ENCODE measurements around the gene MT1X.
A peak's percentile ranks its signal among the peaks of the same experiment; 100 is the strongest.
"Not testable (repeated sequence)": the region's sequence is repeated elsewhere in the genome, so short reads cannot be mapped to it uniquely, and the experiment has no call there.

MT1X gene

DNA sequence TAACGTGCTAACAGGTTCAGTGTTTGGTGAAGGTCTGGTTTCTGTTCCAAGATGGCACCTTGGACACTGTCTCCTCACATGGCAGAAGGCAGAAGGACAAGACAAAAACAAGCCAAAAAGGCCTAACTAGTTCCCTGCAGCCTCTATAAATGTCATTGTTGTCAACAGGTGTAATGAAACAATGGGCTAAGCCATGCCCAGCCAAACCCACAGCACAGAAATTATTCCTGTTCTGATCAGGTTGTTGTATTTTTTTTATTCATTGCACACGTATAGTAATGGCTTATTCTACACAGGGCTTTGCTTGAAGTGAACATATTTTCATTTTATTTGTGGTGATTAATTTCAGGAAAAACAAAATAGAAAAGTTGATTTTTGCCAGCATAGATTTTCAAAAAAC lies 31.5 kb downstream of the MT1X start:
- no peaks in the 10 kb centered on the region for H3K9me3 ChIP-seq (ENCODE audit: control insufficient read depth, insufficient read depth, low read depth, low read length)
- peak; percentile 54; the same call in 1 of the 2 replicates for TF ChIP-seq SCRT2 (tag by site-specific recombination; IDR thresholded peaks at IDR 0.05)
- no peak for TF ChIP-seq ZSCAN16 (tag by site-specific recombination; IDR thresholded peaks at IDR 0.05)
- ChIA-PET CTCF (no interaction called here), POLR2A (no interaction called here)
- H3K4me1 ChIP-seq (ENCODE audit: control insufficient read depth, insufficient read depth, low read length), result no peaks in the 10 kb centered on the region
- no peak overlapping the region for H3K27ac ChIP-seq (ENCODE audit: extremely low read depth, low read depth, low read length)
- no peak overlapping the region for H3K4me3 ChIP-seq (ENCODE audit: low read depth, low read length)
- no peaks in the 10 kb centered on the region for H3K36me3 ChIP-seq (ENCODE audit: control insufficient read depth in 2 of 2, insufficient read depth in 1 of 2, low read length in 2 of 2)

- POLR2A ChIA-PET, result no interaction called here
- Histone ChIP-seq H3K36me3 (ENCODE audit: control insufficient read depth in 2 of 2, insufficient read depth in 1 of 2, low read length in 2 of 2) (no peaks in the 10 kb centered on the region), H3K4me3 (ENCODE audit: low read depth, low read length) (no peak overlapping the region), H3K9me3 (ENCODE audit: control insufficient read depth, insufficient read depth, low read depth, low read length) (no peaks in the 10 kb centered on the region), H3K27ac (ENCODE audit: extremely low read depth, low read depth, low read length) (no peak overlapping the region), H3K4me1 (ENCODE audit: control insufficient read depth, insufficient read depth, low read length) (no peaks in the 10 kb centered on the region)
- CTCF ChIA-PET, result interaction anchor here (0.6 kb wide), 2 partner anchors 14 to 102 kb away, joined by 3 to 5 read pairs; no protein-coding TSS in a partner anchor
- TF ChIP-seq ZNF585B (tag by site-specific recombination; IDR thresholded peaks at IDR 0.05) (no peak), ZNF202 (tag by site-specific recombination; IDR thresholded peaks at IDR 0.05; ENCODE audit: borderline replicate concordance) (no peak), KLF7 (tag by site-specific recombination; IDR thresholded peaks at IDR 0.05; ENCODE audit: borderline replicate concordance) (no peak)
Observed at GRCh38 chr16:56715126-56715525, 32.9 kb downstream of the MT1X start.

- TF ChIP-seq ZBTB17 (tag by site-specific recombination; IDR thresholded peaks at IDR 0.05) (no peak), ZNF202 (tag by site-specific recombination; IDR thresholded peaks at IDR 0.05; ENCODE audit: borderline replicate concordance) (no peak), YY2 (tag by site-specific recombination; IDR thresholded peaks at IDR 0.05) (no peak), ZNF514 (tag by site-specific recombination; IDR thresholded peaks at IDR 0.05) (no peak), TRIM28 (IDR thresholded peaks at IDR 0.05; ENCODE audit: borderline replicate concordance, low read length) (no peak), KLF8 (tag by site-specific recombination; IDR thresholded peaks at IDR 0.05) (no peak), ZFHX2 (tag by site-specific recombination; conservative IDR thresholded peaks at IDR 0.05) (no peak), ZNF174 (tag by site-specific recombination; IDR thresholded peaks at IDR 0.05) (no peak), ZNF837 (tag by site-specific recombination; IDR thresholded peaks at IDR 0.05) (no peak)
- TF ChIP-seq, protein P1, sequence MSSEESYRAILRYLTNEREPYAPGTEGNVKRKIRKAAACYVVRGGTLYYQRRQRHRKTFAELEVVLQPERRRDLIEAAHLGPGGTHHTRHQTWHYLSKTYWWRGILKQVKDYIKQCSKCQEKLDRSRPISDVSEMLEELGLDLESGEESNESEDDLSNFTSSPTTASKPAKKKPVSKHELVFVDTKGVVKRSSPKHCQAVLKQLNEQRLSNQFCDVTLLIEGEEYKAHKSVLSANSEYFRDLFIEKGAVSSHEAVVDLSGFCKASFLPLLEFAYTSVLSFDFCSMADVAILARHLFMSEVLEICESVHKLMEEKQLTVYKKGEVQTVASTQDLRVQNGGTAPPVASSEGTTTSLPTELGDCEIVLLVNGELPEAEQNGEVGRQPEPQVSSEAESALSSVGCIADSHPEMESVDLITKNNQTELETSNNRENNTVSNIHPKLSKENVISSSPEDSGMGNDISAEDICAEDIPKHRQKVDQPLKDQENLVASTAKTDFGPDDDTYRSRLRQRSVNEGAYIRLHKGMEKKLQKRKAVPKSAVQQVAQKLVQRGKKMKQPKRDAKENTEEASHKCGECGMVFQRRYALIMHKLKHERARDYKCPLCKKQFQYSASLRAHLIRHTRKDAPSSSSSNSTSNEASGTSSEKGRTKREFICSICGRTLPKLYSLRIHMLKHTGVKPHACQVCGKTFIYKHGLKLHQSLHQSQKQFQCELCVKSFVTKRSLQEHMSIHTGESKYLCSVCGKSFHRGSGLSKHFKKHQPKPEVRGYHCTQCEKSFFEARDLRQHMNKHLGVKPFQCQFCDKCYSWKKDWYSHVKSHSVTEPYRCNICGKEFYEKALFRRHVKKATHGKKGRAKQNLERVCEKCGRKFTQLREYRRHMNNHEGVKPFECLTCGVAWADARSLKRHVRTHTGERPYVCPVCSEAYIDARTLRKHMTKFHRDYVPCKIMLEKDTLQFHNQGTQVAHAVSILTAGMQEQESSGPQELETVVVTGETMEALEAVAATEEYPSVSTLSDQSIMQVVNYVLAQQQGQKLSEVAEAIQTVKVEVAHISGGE (tag by site-specific recombination; conservative IDR thresholded peaks at IDR 0.05; ENCODE audit: low read depth), result no peak
- H3K4me3 ChIP-seq (ENCODE audit: low read depth, low read length), result no peak overlapping the region
- no peaks in the 10 kb centered on the region for H3K36me3 ChIP-seq (ENCODE audit: control insufficient read depth in 2 of 2, insufficient read depth in 1 of 2, low read length in 2 of 2)
- no peaks in the 10 kb centered on the region for H3K9me3 ChIP-seq (ENCODE audit: control insufficient read depth, insufficient read depth, low read depth, low read length)
- no peak overlapping the region for H3K27ac ChIP-seq (ENCODE audit: extremely low read depth, low read depth, low read length)
- POLR2A ChIA-PET, result interaction anchor here (0.9 kb wide), 1 partner anchor 13 kb away, joined by 3 read pairs; no protein-coding TSS in a partner anchor
- CTCF ChIA-PET, result interaction anchor here (0.6 to 1.3 kb wide), 3 partner anchors 8 to 113 kb away, joined by 3 to 4 read pairs (median 3); no protein-coding TSS in a partner anchor
- H3K4me1 ChIP-seq (ENCODE audit: control insufficient read depth, insufficient read depth, low read length), result no peaks in the 10 kb centered on the region
Observed at GRCh38 chr16:56716761-56717160, 34.5 kb downstream of the MT1X start.

- POLR2A ChIA-PET; H3K9me3 ChIP-seq (ENCODE audit: control insufficient read depth, insufficient read depth, low read depth, low read length); H3K36me3 ChIP-seq (ENCODE audit: control insufficient read depth in 2 of 2, insufficient read depth in 1 of 2, low read length in 2 of 2); H3K4me3 ChIP-seq (ENCODE audit: low read depth, low read length); H3K4me1 ChIP-seq (ENCODE audit: control insufficient read depth, insufficient read depth, low read length); H3K27ac ChIP-seq (ENCODE audit: extremely low read depth, low read depth, low read length): not testable (repeated sequence)
- CTCF ChIA-PET, result interaction anchor here (0.9 to 1.3 kb wide), 2 partner anchors 15 to 114 kb away, joined by 3 to 4 read pairs; no protein-coding TSS in a partner anchor
Observed at GRCh38 chr16:56717532-56717931, 35.3 kb downstream of the MT1X start.
